Uterus (tissue), 2 donors: ENCODE measurements around the gene MLX.

Source experiments
- CTCF ChIP-seq, 4 experiments: fragments of 200-600 bp in 2 of 4; fragments of 450-650 bp in 2 of 4; sonication (generic) in 2 of 4; IDR thresholded peaks; one replicate each; pipeline ENCODE4 v1.5.1; 2016 to 2019; ENCODE audit warnings: antibody characterized with exemption in 4 of 4, mild to moderate bottlenecking in 2 of 4, moderate library complexity in 1 of 4
- POLR2A ChIP-seq, 2 donors: fragments of 450-650 bp; IDR thresholded peaks; one replicate each; pipeline ENCODE4 v1.6.1; 2016; ENCODE audit warnings: antibody characterized with exemption in 2 of 2, mild to moderate bottlenecking in 1 of 2, moderate library complexity in 1 of 2

- no peak for TF ChIP-seq CTCF (IDR thresholded peaks at IDR 0.05)
- no peak for TF ChIP-seq POLR2A (IDR thresholded peaks at IDR 0.05)
These were observed 31.5 kb upstream of the MLX start for GRCh38 chr17:42535155-42536047.
